Fibroblast of the aortic adventitia (primary cell): ENCODE measurements around the gene TAT. TPM values are rescaled to one million over a fixed set of nuclear protein-coding genes. Genes with fewer than 3 reads are reported as not detected.
A peak's percentile ranks its signal among the peaks of the same experiment; 100 is the strongest.

ENCODE experiments used
- DNase-seq: peaks from one replicate; pipeline ENCODE4 v3.0.0-alpha.2; 2010; ENCODE audit warnings: low read depth
- H3K4me3 ChIP-seq: 2 replicates; pipeline ENCODE4 v1.5.1; 2011; ENCODE audit warnings: low read depth, mild to moderate bottlenecking, control low read depth, low read length, moderate library complexity
- total RNA-seq: library from RNA; depleted of rRNA; stranded (reverse); fragments of >200 nt; gene quantifications from 2 replicates; pipeline ENCODE4 v1.2.3, GENCODE V29; 2012; ENCODE audit warnings: low replicate concordance
- TF ChIP-seq, protein P1 (sequence below): IDR thresholded peaks from 2 replicates; pipeline ENCODE4 v1.5.1; 2011; ENCODE audit warnings: mild to moderate bottlenecking, low read length, control low read depth, inconsistent platforms; ENCODE audit not compliant: insufficient read depth

TAT gene
- total RNA-seq, 1 donor = not detected

DNA sequence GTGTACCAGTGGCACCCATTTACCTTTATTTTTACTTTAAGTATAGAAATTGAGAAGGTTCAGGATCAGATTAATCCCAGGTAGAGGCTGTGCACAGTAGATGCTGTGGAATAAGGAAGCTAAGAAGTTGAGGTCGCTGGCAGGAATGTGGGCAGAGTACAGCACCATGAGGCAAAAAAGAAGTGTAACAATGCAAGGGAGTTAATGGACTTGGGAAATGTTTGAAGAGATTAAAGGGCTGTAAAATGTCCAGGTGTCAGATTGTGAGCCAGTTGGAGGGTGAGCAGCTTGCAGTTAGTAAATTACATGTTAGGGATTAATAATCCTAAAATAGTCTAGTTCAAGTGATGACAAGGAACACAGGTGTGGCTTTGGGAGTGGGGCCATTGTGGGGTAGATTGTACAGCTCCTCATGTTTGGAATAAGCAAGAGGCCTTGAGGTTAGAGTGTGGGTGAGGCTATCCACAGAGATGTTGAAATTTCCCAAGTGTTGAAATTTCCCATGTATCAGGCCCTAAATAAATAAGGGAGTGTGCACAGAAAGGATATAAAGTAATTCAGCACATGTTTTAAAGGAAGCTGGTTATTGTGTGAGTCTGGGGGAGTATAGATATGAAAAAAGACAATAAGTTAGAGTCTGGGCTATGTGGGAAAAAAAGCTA, 21.5 kb downstream of the TAT start:
- no peak overlapping the region for H3K4me3 ChIP-seq
- TF ChIP-seq, protein P1, sequence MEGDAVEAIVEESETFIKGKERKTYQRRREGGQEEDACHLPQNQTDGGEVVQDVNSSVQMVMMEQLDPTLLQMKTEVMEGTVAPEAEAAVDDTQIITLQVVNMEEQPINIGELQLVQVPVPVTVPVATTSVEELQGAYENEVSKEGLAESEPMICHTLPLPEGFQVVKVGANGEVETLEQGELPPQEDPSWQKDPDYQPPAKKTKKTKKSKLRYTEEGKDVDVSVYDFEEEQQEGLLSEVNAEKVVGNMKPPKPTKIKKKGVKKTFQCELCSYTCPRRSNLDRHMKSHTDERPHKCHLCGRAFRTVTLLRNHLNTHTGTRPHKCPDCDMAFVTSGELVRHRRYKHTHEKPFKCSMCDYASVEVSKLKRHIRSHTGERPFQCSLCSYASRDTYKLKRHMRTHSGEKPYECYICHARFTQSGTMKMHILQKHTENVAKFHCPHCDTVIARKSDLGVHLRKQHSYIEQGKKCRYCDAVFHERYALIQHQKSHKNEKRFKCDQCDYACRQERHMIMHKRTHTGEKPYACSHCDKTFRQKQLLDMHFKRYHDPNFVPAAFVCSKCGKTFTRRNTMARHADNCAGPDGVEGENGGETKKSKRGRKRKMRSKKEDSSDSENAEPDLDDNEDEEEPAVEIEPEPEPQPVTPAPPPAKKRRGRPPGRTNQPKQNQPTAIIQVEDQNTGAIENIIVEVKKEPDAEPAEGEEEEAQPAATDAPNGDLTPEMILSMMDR = no peak
- no peak for DNase-seq

DNA sequence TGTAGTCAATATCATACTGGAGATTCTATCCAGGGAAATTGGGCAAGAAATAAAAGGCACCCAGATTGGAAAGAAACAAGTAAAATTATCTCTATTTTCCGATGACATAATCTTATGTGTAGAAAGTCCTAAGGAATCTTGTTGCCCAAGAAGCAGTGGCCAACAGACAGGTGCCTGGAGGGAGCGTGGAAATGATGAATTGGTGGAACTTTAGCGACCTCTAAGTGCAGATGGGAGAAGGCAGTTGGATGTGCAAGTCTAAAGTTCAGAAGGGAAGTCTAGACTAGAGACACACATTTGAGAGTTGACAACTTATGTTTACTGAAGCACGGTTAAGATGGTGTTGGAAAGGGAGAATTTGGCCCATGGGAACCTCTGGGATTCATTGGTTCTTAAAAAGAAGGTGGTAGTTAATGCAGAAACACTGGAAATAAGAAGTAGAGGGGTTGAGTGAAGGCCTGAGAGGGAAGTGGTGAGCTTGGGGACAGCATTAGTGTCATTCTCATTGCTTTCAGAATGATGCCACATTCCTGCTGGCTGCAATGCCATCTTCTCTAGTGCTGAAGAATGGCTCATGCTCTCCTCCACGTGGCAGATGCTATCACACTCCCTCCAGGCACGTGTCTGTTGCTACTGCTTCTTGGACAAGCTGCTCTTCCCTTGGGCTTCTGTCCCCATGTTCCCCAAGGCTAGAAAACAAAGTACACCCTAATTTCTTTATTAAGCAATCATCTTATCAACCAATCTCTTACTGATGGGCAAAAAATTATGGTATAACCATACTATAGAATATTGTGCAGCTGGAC, 24.0 kb downstream of the TAT start:
- TF ChIP-seq, protein P1 = no peak
- no peak overlapping the region for H3K4me3 ChIP-seq
- no peak for DNase-seq

DNA sequence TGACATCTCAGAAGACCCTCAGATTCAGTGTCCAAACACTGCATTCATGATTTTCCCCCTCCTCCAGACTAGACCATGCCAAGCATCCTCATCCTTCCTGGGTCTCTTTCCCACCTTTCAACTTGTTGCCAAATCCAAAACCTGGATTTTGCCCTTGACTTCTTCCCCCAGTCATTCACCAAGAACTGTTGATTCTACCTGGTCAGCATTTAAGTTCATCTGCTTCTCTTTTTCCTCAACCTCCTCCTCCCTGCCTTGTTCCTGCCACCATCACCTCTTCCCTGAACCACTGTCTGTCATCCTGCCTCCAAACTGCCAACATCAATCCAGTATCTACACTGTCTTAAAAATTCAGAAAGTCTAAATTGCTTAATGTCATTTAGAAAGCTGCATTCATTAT, 29.7 kb downstream of the TAT start:
- TF ChIP-seq, protein P1 = no peak
- DNase-seq = no peak
- no peak overlapping the region for H3K4me3 ChIP-seq

DNA sequence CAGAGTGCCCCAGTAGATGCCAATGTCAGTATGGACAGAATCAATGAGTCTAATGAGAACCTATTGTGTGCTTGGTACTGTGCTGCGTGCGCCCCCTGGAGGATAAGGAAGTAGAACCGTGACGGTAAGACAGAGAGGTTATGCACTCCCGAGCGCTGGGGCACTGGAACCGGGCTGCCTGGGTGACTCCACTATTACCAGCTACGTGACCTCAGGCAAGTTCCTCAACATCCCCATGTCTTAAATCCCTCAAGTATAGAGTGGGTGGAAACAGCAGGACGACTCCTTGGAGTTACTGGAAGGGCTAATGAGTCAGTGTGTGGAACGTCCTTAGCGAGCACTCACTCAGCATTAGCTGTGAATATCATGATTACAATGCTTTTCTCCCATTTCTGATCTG, 34.5 kb downstream of the TAT start:
- H3K4me3 ChIP-seq = no peak overlapping the region
- peak; percentile 6 for DNase-seq
- TF ChIP-seq, protein P1 = peak; percentile 42

DNA sequence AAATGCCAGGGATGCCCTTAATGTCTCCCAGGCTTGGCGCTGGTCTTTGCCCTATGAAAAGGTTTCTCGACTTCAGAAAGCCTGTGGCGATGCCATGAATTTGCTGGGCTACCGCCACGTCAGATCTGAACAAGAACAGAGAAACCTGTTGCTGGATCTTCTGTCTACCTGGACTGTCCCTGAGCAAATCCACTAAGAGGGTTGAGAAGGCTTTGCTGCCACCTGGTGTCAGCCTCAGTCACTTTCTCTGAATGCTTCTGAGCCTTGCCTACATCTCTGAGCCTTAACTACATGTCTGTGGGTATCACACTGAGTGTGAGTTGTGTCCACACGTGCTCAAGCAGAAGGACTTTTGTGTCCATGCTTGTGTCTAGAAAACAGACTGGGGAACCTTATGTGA, 39.2 kb downstream of the TAT start:
- TF ChIP-seq, protein P1 = peak; percentile 59
- no peak overlapping the region for H3K4me3 ChIP-seq
- peak; percentile 37 for DNase-seq

DNA sequence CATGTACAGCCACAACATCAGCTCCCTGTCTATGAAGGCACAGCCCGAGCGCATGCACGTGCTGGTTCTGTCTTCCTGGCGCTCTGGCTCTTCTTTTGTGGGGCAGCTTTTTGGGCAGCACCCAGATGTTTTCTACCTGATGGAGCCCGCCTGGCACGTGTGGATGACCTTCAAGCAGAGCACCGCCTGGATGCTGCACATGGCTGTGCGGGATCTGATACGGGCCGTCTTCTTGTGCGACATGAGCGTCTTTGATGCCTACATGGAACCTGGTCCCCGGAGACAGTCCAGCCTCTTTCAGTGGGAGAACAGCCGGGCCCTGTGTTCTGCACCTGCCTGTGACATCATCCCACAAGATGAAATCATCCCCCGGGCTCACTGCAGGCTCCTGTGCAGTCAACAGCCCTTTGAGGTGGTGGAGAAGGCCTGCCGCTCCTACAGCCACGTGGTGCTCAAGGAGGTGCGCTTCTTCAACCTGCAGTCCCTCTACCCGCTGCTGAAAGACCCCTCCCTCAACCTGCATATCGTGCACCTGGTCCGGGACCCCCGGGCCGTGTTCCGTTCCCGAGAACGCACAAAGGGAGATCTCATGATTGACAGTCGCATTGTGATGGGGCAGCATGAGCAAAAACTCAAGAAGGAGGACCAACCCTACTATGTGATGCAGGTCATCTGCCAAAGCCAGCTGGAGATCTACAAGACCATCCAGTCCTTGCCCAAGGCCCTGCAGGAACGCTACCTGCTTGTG, 40.0 kb downstream of the TAT start:
- DNase-seq = no peak
- no peak overlapping the region for H3K4me3 ChIP-seq
- TF ChIP-seq, protein P1 = no peak
